T follicular helper cell (primary cell): ENCODE data around the gene ASMT.
A peak's percentile ranks its signal among the peaks of the same experiment; 100 is the strongest.
"Not testable (repeated sequence)": the region's sequence is repeated elsewhere in the genome, so short reads cannot be mapped to it uniquely, and the experiment has no call there.

Experiments
- DNase-seq: peaks from one replicate; pipeline ENCODE4 v3.0.0-alpha.2; 2020; ENCODE audit warnings: low read depth

ASMT gene

GRCh38 chrX:1652011-1652811 lies 37.4 kb downstream of the ASMT start:
- not testable (repeated sequence) for DNase-seq

- DNase-seq: no peak
Measured at GRCh38 chrX:1656379-1656778, 41.5 kb downstream of the ASMT start.

- no peak for DNase-seq
Measured at GRCh38 chrX:1657367-1658070, 42.7 kb downstream of the ASMT start.

- no peak for DNase-seq
Measured at GRCh38 chrX:1658071-1658491, 43.2 kb downstream of the ASMT start.

- DNase-seq: no peak
Measured at GRCh38 chrX:1659664-1660461, 45.0 kb downstream of the ASMT start.

- DNase-seq: peak; percentile 84
Measured at GRCh38 chrX:1661048-1661921, 46.4 kb downstream of the ASMT start.

GRCh38 chrX:1661922-1662221 lies 47.0 kb downstream of the ASMT start:
- DNase-seq: no peak

GRCh38 chrX:1667566-1667965 lies 52.7 kb downstream of the ASMT start:
- DNase-seq: no peak

GRCh38 chrX:1673337-1673736 lies 58.5 kb downstream of the ASMT start:
- no peak for DNase-seq

- no peak for DNase-seq
Measured at GRCh38 chrX:1676866-1677265, 62.0 kb downstream of the ASMT start.

- DNase-seq: no peak
Measured at GRCh38 chrX:1679238-1679637, 64.4 kb downstream of the ASMT start.

GRCh38 chrX:1681439-1681838 lies 66.6 kb downstream of the ASMT start:
- no peak for DNase-seq

GRCh38 chrX:1681856-1682255 lies 67.0 kb downstream of the ASMT start:
- not testable (repeated sequence) for DNase-seq

GRCh38 chrX:1682501-1682900 lies 67.6 kb downstream of the ASMT start:
- DNase-seq: not testable (repeated sequence)

- DNase-seq: not testable (repeated sequence)
Measured at GRCh38 chrX:1684883-1685282, 70.0 kb downstream of the ASMT start.

- not testable (repeated sequence) for DNase-seq
Measured at GRCh38 chrX:1685444-1685880, 70.6 kb downstream of the ASMT start.

GRCh38 chrX:1686642-1687041 lies 71.8 kb downstream of the ASMT start:
- DNase-seq: no peak
